ENCODE data around the gene ITPK1. TPM values are rescaled to one million over a fixed set of nuclear protein-coding genes. Genes with fewer than 3 reads are reported as not detected.

The ITPK1 gene
- total RNA-seq, 1 experiment from 2014 or later = 27.5 TPM

GRCh38 chr14:93061380-93062012 is 54.2 kb downstream of the ITPK1 start:
- no peak for DNase-seq (ENCODE audit: low read depth)

DNA sequence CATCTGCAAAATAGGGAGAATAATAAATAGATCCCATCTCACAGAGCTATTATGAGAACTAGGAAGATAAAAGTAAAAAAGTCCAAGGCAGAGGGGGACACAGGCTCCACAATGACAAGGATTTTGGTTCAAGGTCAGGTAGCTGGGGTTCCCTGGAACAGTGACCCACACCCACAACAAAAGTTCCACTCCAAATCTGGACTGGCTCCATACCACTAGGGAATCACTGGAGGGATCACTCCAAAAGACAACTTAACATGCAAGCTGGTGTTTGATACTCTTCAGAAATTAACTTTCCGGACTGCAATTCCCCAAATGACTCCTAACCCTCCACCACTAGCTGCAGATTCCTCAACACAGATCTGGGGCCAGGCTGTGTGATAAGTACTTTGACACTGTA is 54.9 kb downstream of the ITPK1 start:
- no peak for DNase-seq (ENCODE audit: low read depth)

DNA sequence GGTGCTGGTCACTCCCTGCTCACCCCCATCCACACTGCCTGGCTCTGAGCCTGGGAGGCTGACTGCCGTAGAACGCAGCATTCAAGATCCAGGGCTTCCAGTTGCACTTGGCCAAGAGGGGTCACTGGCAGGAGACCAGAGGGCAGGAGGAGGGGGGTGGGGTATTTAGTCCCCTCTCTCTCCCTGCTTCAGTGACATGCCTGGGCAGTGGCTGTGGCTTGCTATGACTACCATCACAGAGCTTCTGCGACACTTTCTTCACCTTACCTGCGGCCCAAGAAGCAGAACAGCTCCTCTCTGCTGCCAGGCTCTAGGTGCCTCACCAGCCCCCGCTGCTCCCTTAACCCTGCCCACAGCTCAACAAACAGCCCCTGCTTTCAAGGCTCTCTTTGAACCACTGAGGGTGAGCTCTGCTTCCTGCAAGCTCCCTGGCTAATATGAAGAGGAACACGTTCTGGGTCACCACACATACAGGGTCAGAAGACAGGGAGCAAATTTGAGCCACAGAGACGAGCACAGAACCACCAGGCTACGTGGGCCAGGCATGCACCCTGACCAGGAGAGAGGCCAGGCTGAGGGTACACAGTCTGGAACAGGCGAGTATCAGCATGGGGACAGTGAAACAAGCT is 55.7 kb downstream of the ITPK1 start:
- no peak for DNase-seq (ENCODE audit: low read depth)

DNA sequence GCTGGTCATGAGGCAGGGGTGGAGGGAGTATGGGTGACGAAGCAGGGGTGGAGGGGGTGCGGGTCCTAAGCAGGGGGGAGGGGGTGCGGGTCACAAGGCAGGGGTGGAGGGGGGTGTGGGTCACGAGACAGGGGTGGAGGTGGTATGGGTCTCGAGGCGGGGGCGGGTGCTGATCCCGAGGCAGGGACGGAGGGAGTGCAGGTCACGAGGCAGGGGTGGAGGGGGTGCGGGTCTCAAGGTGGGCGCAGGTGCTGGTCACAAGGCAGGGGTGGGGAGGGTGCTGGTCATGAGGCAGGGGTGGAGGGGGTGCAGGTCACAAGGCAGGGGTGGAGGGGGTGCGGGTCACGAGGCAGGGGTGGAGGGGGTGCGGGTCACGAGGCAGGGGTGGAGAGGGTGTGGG is 56.5 kb downstream of the ITPK1 start:
- no peak for DNase-seq (ENCODE audit: low read depth)

DNA sequence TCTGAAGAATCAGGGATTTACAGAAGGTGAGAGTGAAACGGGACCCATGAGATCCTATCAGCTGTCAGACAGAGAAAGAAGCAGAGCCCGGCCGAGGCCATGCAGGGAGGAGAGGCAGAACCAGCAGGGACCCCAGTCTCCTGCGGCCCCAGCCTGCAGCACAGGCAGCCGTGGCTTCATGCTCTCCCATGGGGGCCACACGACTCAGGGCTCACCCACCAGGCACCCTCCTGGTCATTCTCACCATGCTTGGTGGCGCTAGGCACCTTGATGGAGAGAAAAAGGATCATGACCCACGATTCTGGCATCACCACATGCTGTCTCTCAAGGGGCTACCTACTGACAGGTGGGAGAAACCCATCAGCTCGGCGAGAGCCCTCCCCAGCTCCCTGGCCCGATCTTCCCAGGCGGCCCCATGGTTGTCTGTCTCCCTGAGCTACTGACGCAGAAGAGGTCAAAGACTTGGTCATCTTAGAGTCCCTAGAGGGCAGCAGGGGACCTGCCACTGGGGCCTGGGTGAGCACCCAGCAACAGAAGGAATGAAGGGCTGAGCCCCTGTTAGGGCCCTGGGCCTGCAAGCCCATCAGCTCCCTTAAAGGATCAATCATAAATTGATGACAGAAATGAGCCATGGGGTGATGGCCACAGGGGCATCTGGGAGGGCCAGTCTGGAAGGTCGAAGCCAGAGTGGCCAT is 58.0 kb downstream of the ITPK1 start:
- no peak for DNase-seq (ENCODE audit: low read depth)

DNA sequence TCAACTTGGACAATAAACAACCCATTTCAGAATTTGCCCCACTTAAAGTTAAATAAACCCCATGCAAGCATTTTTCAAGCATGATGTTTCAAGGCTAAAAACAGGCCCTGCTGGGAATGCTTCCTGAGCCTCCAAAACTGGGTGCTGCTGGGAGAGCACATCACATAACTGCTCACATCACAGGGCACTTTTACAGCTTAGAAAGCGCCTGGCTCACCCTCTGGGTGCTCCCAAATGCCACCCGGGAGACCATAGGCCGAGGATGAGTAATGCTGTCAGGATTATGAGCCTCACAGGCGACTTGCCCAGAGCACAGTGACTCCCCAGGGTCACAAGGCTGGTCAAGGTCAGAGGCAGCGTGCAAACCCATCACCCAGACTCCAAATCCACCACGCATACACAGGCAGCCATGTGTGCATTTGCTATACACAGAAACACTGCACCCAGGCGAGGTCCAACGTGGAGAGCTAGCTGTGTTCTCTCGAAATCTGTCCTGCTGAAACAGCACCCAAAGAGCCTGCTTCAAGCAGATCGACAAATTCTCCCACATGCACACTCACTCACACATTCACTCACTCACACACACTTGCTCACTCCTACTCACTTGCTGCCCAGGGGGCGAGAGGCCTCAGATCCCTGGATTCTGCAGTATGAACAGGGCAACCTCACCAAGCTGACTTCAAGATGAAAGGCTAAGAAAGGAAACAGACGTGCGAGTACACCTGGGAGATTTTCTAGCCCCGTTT is 58.7 kb downstream of the ITPK1 start:
- peak; percentile 13 for DNase-seq (ENCODE audit: low read depth)

DNA sequence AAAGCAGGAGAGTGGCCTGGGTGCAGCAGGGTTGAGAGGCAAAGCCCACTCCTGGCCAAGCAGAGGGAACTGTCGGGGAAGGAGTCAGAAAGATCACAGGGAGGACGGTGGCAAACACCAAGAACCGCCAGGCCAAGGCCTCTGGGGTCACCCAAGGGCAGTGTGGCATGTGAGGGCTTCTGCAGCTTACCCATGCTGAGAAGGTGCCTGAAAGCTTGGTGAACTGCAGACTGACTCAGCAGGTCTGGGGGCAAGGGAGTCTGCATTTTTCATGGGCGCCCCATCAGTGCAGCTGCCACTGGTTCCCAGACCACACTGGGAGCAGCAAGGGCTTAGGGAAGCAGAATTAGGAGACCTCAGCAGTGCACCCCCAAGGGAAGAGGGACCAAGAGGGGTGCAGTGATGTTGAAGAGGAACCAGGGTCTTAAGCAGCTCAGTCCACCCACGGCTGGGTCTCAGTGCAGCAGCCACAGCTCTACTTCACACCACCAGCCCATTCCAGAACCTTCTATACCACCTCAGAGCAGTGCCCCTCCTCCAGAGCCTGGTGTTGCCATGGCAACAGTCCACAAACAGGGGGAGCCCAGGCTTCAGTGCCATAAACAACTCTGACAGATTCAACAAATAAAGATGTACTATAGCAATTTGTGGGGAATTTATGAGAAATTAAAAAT is 59.4 kb downstream of the ITPK1 start:
- peak; percentile 40 for DNase-seq (ENCODE audit: low read depth)

DNA sequence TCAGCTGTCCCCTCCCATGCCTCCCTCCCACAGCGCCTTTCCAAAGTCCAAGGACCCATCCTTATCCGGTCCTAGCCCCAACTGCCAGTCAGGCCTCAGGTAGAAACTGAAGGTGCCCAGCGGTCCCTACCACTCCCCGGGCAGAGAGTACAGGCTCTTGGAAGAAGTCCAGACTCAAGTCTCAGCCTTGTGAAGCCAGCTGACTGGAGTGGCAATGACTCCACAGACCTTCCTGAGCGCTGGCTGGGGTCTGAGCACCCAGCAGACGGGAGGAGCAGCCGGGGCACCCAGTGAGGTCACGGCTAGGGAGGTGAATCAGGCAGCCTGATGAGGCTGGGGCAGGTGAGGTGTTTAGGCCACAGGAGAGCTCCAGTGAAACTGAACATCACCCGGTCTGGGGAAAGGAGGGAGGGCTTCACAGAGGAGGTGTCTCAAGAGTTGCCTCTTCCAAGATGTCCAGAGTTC is 60.0 kb downstream of the ITPK1 start:
- no peak for DNase-seq (ENCODE audit: low read depth)

GRCh38 chr14:93054876-93055275 is 60.8 kb downstream of the ITPK1 start:
- no peak for DNase-seq (ENCODE audit: low read depth)

GRCh38 chr14:93054006-93054405 is 61.7 kb downstream of the ITPK1 start:
- DNase-seq (ENCODE audit: low read depth) = no peak

DNA sequence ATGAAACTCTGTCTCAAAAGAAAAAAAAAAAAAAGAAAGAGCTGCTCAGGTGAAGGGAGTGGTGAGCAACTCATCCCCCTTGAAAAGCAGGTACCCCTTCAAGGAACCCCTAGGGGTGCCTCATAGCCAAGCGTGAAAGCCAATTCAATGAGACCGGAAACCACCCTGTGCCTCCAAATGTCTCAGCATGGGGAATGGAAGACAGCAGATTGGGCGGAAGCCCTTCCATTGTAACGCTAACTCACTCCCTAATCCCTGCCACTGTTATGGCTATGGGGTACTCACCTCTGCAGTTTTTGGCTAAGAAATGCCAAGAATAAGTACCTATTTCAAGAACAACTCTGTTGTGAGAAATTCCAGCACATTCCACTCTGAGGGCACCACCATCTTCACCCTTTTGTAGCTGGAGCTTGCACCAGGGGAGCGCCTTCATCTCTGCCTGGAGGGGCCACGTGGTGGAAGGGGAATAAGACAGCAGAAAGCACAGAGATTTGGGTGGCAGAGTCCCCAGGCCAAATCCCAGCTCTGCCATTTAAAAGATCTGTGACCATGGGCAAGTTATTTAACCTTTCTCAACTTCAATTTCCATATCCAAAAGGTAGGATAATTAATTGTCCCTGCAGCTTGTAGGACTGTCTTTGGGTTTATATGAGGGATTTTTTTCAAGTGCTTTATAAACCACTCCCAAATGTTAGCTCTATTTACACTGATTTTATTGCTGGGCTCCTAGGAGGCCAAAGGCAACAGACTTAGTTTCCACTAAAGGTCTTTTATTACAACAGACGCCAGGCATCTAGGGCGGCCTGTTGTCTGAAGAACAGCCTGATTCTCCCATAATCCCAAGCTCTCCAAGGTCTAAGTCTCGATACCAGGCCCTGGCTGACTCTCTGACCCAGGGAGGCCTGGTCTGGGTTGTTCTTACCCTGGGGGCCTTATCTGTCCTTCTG is 63.9 kb downstream of the ITPK1 start:
- DNase-seq (ENCODE audit: low read depth) = no peak

DNA sequence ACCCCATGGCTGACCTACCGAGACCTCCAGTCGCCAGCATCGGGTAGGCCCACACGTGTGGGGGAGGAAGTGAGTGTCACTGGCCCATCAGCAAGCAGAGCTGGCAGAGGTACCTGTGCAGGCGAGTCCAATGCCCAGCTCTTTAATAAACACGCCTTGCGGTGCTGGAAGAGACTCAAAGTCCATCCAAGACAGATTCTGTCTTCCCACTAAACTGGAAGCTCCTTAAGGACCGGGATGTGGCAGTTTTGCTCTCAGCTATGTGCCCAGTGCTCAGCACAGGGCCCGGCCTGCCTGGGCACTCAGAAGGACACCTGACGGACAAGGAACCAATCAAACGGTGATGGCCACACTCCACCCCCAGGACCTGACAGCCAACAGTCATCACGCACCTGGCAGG is 65.0 kb downstream of the ITPK1 start:
- no peak for DNase-seq (ENCODE audit: low read depth)

- no peak for DNase-seq (ENCODE audit: low read depth)
Observed at GRCh38 chr14:93049867-93050331, 65.8 kb downstream of the ITPK1 start.

DNA sequence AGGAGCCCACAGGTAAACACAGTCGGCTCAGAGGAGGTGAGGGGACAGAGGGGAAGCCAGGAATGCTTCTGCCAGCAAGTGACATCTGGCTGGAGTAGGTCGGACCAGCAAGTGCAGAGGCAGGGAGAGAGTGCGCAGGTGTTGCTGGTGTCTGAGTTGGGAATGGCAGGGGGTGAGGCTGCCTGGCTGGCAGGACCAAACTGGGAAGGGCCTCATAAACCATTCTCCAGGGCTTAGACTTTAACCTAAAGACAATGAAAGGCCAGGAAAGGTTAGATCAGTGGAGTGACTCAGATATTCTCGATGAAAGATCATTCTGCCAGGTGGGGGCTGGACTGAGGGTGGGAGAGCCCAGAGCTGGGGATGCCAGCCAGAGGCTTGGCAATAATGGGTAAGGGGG is 66.4 kb downstream of the ITPK1 start:
- no peak for DNase-seq (ENCODE audit: low read depth)

GRCh38 chr14:93048843-93049242 is 66.9 kb downstream of the ITPK1 start:
- DNase-seq (ENCODE audit: low read depth) = no peak

- no peak for DNase-seq (ENCODE audit: low read depth)
Observed at GRCh38 chr14:93047661-93048060, 68.1 kb downstream of the ITPK1 start.

GRCh38 chr14:93047157-93047556 is 68.6 kb downstream of the ITPK1 start:
- no peak for DNase-seq (ENCODE audit: low read depth)

DNA sequence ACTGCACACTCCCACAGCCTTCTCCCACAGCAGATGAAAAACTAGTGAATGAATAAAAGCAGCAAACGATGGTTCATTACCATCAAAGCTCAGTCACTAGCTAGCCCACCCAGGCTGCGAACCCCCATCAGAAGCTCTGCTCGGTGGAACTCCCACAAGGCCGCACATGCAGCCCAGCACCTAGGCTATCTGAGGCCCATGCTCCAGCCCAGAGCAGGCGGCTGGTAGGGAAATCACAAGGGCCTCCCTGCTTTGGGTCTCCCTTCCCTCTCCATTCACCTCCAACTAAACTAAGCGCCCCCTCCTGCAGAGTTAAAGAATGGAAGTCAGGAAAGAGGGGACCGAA is 69.0 kb downstream of the ITPK1 start:
- DNase-seq (ENCODE audit: low read depth) = no peak

GRCh38 chr14:93045965-93046704 is 69.6 kb downstream of the ITPK1 start:
- peak; percentile 80 for DNase-seq (ENCODE audit: low read depth)

GRCh38 chr14:93045211-93045674 is 70.5 kb downstream of the ITPK1 start:
- DNase-seq (ENCODE audit: low read depth) = peak; percentile 41

Measured in LHCN-M2 (cell line).